Glutamatergic neuron (in vitro differentiated cells): ENCODE data around the gene PRRG2. TPM values are rescaled to one million over a fixed set of nuclear protein-coding genes. Genes with fewer than 3 reads are reported as not detected.

Experiments
- DNase-seq: peaks from one replicate; pipeline ENCODE4 v3.0.0; 2022
- H3K27ac Mint-ChIP-seq: one replicate; pipeline ENCODE4 v1.8.0; 2020; ENCODE audit warnings: mild to moderate bottlenecking, mixed read lengths, inconsistent platforms; ENCODE audit not compliant: unreplicated experiment
- H3K27me3 Mint-ChIP-seq: one replicate; pipeline ENCODE4 v1.8.0; 2020; ENCODE audit warnings: mild to moderate bottlenecking, moderate library complexity, mixed read lengths, inconsistent platforms; ENCODE audit not compliant: unreplicated experiment
- H3K36me3 Mint-ChIP-seq: one replicate; pipeline ENCODE4 v1.8.0; 2020; ENCODE audit warnings: mild to moderate bottlenecking, mixed read lengths, inconsistent platforms; ENCODE audit not compliant: unreplicated experiment
- H3K4me1 Mint-ChIP-seq: one replicate; pipeline ENCODE4 v1.8.0; 2020; ENCODE audit warnings: mild to moderate bottlenecking, low read depth, mixed read lengths, inconsistent platforms; ENCODE audit not compliant: unreplicated experiment
- H3K4me3 Mint-ChIP-seq: one replicate; pipeline ENCODE4 v1.8.0; 2020; ENCODE audit warnings: mild to moderate bottlenecking, mixed read lengths, inconsistent platforms; ENCODE audit not compliant: unreplicated experiment
- H3K9me3 Mint-ChIP-seq: one replicate; pipeline ENCODE4 v1.8.0; 2020; ENCODE audit warnings: mild to moderate bottlenecking, moderate library complexity, mixed read lengths, inconsistent platforms; ENCODE audit not compliant: unreplicated experiment
- total RNA-seq: library from RNA; stranded (reverse); fragmentation: NEBNext Ultra II Directional; extraction: Animal tissue kit (Norgen Biotek cat#: 25700); gene quantifications from one replicate; pipeline ENCODE4 v1.2.1, GENCODE V29; 2021; ENCODE audit not compliant: unreplicated experiment
- TF ChIP-seq, protein P1 (sequence below): fragments of 200-600 bp; sonication (generic); IDR thresholded peaks from one replicate; pipeline ENCODE4 v1.5.0; 2021; ENCODE audit not compliant: partially characterized antibody, unreplicated experiment

Gene PRRG2
- total RNA-seq, 1 donor from 2014 or later = 0.29 TPM

DNA sequence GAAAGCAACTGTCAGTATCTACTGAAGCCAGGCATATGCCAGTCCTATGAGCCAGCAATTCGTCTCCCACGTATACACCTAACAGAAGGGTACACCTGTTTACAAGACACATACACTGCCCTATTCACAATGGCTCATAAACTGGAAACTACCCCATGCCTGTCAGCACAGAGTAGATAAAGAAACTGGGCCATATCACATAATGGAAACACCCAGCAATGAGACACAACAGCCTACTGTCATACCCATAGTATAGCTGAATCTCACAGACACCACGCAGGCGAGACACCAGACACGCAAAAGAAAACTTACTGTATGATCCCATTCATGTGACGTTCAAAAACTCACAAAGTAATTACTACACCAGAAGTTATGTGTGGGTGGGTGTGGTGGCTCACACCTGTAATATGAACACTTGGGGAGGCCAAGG, 16.5 kb upstream of the PRRG2 start:
- Mint-ChIP-seq H3K36me3 (no peaks in the 10 kb centered on the region), H3K4me1 (peaks cover 15% of the 10 kb centered on the region), H3K9me3 (peaks cover 3% of the 10 kb centered on the region), H3K4me3 (no peak overlapping the region), H3K27ac (no peak overlapping the region), H3K27me3 (peaks cover 6% of the 10 kb centered on the region)
- TF ChIP-seq, protein P1, sequence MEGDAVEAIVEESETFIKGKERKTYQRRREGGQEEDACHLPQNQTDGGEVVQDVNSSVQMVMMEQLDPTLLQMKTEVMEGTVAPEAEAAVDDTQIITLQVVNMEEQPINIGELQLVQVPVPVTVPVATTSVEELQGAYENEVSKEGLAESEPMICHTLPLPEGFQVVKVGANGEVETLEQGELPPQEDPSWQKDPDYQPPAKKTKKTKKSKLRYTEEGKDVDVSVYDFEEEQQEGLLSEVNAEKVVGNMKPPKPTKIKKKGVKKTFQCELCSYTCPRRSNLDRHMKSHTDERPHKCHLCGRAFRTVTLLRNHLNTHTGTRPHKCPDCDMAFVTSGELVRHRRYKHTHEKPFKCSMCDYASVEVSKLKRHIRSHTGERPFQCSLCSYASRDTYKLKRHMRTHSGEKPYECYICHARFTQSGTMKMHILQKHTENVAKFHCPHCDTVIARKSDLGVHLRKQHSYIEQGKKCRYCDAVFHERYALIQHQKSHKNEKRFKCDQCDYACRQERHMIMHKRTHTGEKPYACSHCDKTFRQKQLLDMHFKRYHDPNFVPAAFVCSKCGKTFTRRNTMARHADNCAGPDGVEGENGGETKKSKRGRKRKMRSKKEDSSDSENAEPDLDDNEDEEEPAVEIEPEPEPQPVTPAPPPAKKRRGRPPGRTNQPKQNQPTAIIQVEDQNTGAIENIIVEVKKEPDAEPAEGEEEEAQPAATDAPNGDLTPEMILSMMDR = no peak
- no peak for DNase-seq

DNA sequence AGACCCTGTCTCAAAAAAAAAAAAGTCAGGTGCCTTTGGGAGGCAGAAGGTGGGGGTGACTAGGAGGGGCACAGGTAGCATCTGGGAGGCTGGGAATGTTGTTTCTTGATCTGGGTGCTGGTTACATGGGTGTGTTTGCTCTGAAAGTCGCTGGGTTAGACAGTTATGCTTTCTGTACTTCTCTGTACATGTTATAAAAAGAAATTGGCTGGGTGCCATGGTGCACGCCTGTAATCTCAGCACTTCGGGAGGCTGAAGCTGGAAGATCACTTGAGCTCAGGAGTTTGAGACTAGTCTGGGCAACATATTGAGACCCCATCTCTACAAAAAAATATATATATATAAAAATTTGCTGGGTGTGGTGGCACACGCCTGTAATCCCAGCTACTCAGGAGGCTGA, 15.9 kb upstream of the PRRG2 start:
- TF ChIP-seq, protein P1 = no peak
- no peak for DNase-seq
- Mint-ChIP-seq H3K9me3 (peaks cover 4% of the 10 kb centered on the region), H3K36me3 (no peaks in the 10 kb centered on the region), H3K27me3 (peaks cover 3% of the 10 kb centered on the region), H3K4me3 (no peak overlapping the region), H3K4me1 (peaks cover 12% of the 10 kb centered on the region), H3K27ac (no peak overlapping the region)

DNA sequence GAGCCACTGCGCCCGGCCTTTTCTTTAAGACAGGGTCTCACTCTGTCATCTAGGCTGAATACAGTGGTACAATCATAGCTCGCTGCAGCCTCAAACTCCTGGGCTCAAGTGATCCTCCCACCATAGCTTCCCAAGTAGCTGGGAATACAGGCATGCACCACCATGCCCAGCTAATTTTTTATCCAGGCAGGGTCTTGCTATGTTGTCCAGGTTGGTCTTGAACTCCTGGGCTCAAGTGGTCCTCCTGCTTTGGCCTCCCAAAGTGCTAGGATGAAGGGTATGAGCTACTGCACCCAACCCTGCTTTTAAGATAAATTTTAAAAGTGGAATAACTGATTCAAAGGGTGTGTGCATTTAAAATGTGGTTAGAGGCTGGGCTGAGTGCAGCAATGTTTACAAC, 14.8 kb upstream of the PRRG2 start:
- TF ChIP-seq, protein P1 = no peak
- Mint-ChIP-seq H3K27me3 (peaks cover 3% of the 10 kb centered on the region), H3K4me1 (peaks cover 14% of the 10 kb centered on the region), H3K36me3 (no peaks in the 10 kb centered on the region), H3K9me3 (peaks cover 11% of the 10 kb centered on the region), H3K4me3 (no peak overlapping the region), H3K27ac (no peak overlapping the region)
- no peak for DNase-seq

DNA sequence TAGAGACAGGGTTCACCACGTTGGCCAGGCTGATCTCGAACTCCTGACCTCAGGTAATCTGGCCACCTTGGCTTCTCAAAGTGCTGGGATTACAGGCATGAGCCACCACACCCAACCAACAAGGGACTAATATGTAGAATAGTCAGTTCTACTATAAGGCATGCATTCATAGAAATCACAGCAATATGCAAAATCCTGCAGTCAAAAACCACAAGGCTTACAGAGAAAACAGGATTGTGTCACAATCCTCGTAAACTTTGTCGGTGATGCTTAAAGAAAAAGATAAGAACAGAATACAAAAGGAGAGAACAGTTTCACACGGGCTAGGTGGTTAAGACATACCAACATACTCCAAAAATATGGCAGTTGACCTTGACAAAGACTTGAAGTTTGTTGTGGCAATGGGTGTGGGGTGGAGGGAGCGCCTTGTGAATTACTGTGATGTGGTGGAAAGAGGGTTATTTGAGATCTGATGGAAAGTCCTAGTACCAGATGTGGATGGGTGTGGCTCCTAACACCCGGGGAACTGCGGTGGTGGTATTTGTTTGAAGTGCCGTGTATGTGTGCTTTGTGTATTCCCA, 13.2 kb upstream of the PRRG2 start:
- TF ChIP-seq, protein P1 = no peak
- peaks cover 16% of the 10 kb centered on the region for H3K4me1 Mint-ChIP-seq
- peaks cover 2% of the 10 kb centered on the region for H3K27me3 Mint-ChIP-seq
- H3K9me3 Mint-ChIP-seq = peaks cover 10% of the 10 kb centered on the region
- no peak overlapping the region for H3K4me3 Mint-ChIP-seq
- no peak for DNase-seq
- H3K36me3 Mint-ChIP-seq = no peaks in the 10 kb centered on the region
- no peak overlapping the region for H3K27ac Mint-ChIP-seq

DNA sequence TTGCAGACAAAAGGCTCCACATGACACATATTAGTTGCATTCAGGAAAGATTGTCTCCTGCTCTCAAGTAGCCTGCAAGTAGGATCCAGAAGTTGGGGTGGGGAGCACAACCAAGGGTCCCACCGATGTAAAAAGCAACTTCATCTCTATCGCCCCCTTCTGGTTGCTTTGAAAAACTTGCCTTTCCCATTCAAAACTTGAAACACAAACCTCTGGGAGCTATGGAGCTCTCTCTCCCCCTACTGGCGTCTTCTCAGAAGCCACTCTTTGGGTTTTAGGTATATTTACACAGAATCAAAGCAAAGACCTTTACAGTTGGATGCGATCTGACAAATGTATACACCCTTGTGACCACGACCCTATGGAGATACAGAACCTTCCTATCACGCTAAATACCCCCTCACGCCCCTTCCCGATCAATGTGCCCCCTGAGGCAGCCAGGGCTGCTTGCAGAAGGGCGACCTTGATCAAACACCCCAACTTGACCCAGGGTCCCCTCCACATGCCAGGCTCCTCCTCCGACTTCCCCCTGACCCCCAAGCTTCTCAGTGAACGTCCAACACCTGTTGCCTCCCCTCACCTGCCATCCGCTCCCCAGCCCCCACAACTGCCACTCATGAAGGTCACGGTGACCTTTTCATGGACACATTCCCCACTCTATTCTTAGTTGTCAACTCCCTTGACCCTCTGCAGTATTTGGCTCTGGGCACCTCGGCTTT, 10.8 kb upstream of the PRRG2 start:
- no peak for DNase-seq
- TF ChIP-seq, protein P1 = peak; percentile 98
- H3K27ac Mint-ChIP-seq = peak overlapping the region; percentile 79
- peaks cover 8% of the 10 kb centered on the region for H3K9me3 Mint-ChIP-seq
- no peaks in the 10 kb centered on the region for H3K27me3 Mint-ChIP-seq
- H3K4me1 Mint-ChIP-seq = peaks cover 21% of the 10 kb centered on the region
- H3K4me3 Mint-ChIP-seq = peak overlapping the region; percentile 63
- H3K36me3 Mint-ChIP-seq = no peaks in the 10 kb centered on the region
